Measurements from ENCODE around the gene TOE1. TPM values are rescaled to one million over a fixed set of nuclear protein-coding genes. Genes with fewer than 3 reads are reported as not detected.

TOE1 gene
- total RNA-seq, 1 experiment from 2014 or later = 31.2 TPM

DNA sequence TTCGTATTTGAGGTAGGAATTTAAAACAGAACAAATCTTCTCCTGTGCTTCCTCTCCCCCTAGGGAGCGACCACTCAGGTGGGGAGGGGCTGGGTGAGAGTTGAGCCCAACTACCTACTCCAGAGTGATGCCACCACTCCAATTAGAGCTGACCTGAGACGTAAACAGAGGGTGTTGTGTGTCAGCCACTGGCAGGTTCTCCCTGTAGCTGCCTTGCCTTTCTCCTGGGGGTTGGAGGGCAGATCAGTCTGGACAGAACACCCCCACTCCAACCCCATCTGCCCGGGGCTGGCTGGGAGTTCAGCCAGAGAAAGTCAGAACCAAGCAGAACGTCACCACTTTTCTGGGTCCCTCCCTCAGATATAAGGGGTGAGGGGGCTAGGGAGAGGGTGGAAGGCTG is 11.3 kb upstream of the TOE1 start:
- DNase-seq = peak; percentile 47
- peak overlapping the region; percentile 47 to 74 for H3K4me3 Mint-ChIP-seq
- peak overlapping the region; percentile 47 for H3K4me2 ChIP-seq (ENCODE audit: insufficient read depth, insufficient read length, low read length)

More for the DNA sequence above, 11.3 kb upstream of the TOE1 start:
- no peak overlapping the region for H2BK20ac ChIP-seq (ENCODE audit: low read depth, low read length, poor library complexity, severe bottlenecking)
- H3K18ac ChIP-seq (ENCODE audit: insufficient read length, low read depth, low read length) = peak overlapping the region; percentile 15
- no peak overlapping the region for H2AFZ ChIP-seq (ENCODE audit: low read length)
- peaks cover 32 to 39% of the 10 kb centered on the region in 2 experiments for H3K4me1 Mint-ChIP-seq
- no peak overlapping the region for H3K27ac ChIP-seq (ENCODE audit: insufficient read length, low read depth, low read length)
- H3K9ac ChIP-seq (ENCODE audit: extremely low read depth, insufficient read length, low read length) = no peak overlapping the region
- H2BK120ac ChIP-seq (ENCODE audit: low read depth, low read length, poor library complexity, severe bottlenecking) = no peak overlapping the region
- H2BK5ac ChIP-seq (ENCODE audit: insufficient read length, low read length) = no peak overlapping the region
- no peaks in the 10 kb centered on the region for H3K79me2 ChIP-seq (ENCODE audit: insufficient read depth, low read length)
- TF ChIP-seq, protein P1, sequence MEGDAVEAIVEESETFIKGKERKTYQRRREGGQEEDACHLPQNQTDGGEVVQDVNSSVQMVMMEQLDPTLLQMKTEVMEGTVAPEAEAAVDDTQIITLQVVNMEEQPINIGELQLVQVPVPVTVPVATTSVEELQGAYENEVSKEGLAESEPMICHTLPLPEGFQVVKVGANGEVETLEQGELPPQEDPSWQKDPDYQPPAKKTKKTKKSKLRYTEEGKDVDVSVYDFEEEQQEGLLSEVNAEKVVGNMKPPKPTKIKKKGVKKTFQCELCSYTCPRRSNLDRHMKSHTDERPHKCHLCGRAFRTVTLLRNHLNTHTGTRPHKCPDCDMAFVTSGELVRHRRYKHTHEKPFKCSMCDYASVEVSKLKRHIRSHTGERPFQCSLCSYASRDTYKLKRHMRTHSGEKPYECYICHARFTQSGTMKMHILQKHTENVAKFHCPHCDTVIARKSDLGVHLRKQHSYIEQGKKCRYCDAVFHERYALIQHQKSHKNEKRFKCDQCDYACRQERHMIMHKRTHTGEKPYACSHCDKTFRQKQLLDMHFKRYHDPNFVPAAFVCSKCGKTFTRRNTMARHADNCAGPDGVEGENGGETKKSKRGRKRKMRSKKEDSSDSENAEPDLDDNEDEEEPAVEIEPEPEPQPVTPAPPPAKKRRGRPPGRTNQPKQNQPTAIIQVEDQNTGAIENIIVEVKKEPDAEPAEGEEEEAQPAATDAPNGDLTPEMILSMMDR (conservative IDR thresholded peaks at IDR 0.05) = no peak
- no peak overlapping the region for H3K23ac ChIP-seq (ENCODE audit: insufficient read length, low read depth, low read length)
- peak overlapping the region; percentile 50 to 91 (median 83); a peak in 5 of 7 replicates for H3K27ac Mint-ChIP-seq
- H2BK12ac ChIP-seq (ENCODE audit: insufficient read length, low read depth, low read length) = no peak overlapping the region
- H4K5ac ChIP-seq (ENCODE audit: insufficient read length, low read depth, low read length) = no peak overlapping the region
- H4K8ac ChIP-seq (replicated peaks; ENCODE audit: insufficient read length, low read depth, low read length) = no peak overlapping the region
- H3K4me1 ChIP-seq (ENCODE audit: insufficient read depth, low read length) = peaks cover 6% of the 10 kb centered on the region; the same call in 1 of the 2 replicates
- H3K56ac ChIP-seq (ENCODE audit: insufficient read length, low read depth, low read length) = no peak overlapping the region
- H2BK15ac ChIP-seq (ENCODE audit: low read depth, low read length) = no peak overlapping the region
- peaks cover 30 to 56% (median 44%) of the 10 kb centered on the region in 3 experiments for H3K36me3 Mint-ChIP-seq (ENCODE audit: insufficient read depth in 1 of 3, low read depth in 3 of 3)
- H4K20me1 ChIP-seq (ENCODE audit: control insufficient read depth, insufficient read depth, insufficient read length) = no peaks in the 10 kb centered on the region
- no peaks in the 10 kb centered on the region for H3K27me3 Mint-ChIP-seq (ENCODE audit: low read depth)
- no peak overlapping the region for H4K91ac ChIP-seq (ENCODE audit: insufficient read length, low read depth, low read length)
- H3K14ac ChIP-seq (ENCODE audit: insufficient read depth, low read length) = no peak overlapping the region
- peaks cover 3 to 11% of the 10 kb centered on the region in 2 experiments; a peak in 4 of 5 replicates for H3K9me3 Mint-ChIP-seq
- H3T11ph ChIP-seq (ENCODE audit: low read length) = no peak overlapping the region
- peaks cover 16% of the 10 kb centered on the region for H3K23me2 ChIP-seq (ENCODE audit: insufficient read length, low read depth, low read length, poor library complexity, severe bottlenecking)
- no peak overlapping the region for H2AK5ac ChIP-seq (ENCODE audit: insufficient read length, low read length)
- H3K4ac ChIP-seq (ENCODE audit: low read depth, low read length) = no peak overlapping the region
- no CpG with 5 or more reads among the region's 5 CpGs for WGBS (ENCODE audit: extremely low coverage, insufficient read length, low lambda C conversion rate)
- no peaks in the 10 kb centered on the region for H3K79me1 ChIP-seq (ENCODE audit: insufficient read depth, low read depth, low read length, poor library complexity, severe bottlenecking)
- no peaks in the 10 kb centered on the region for H3K27me3 ChIP-seq (ENCODE audit: insufficient read depth, low read length)
- H3K9me3 ChIP-seq (ENCODE audit: control insufficient read depth, low read depth, low read length) = no peaks in the 10 kb centered on the region
